ENCODE results near the gene C8G. TPM values are rescaled to one million over a fixed set of nuclear protein-coding genes. Genes with fewer than 3 reads are reported as not detected.

The C8G gene
- total and polyA plus RNA-seq, 3 experiments from 2014 or later = 0.96 TPM; not detected in 2

DNA sequence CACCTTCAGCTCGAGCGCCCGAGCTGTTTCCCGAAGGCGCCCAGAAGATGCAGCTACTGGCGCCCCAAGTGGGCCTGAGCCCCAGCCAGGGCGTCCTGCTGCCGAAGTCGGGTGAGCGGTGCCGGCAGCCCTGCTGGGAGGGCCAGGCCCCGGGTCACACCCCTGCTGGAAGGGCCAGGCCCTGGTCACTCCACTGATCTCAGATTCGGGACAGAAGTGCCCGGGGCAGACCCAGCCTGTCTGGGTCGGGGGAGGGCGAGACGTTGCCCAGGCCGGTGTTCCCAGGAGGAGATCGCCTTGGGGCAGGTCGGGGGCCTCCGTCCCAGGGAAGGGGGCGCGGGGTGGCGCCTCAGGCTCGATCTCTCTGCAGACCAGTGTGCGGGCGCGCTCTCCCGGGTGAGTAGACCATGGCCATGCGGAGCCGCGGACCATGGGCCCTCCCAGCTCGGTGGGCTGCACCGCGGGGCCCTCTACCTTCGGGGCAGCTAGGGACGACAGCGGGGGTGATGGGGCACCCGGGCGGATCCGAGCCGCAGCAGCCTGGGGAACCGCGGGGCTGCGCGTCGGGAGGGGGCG lies 40.1 kb downstream of the C8G start:
- Mint-ChIP-seq H3K27ac (peak overlapping the region in 1 of 8 donors; percentile 22), H3K27me3 (peaks cover 10 to 14% of the 10 kb centered on the region in 2 donors), H3K9me3 (no peaks in the 10 kb centered on the region), H3K36me3 (no peaks in the 10 kb centered on the region), H3K4me3 (peak overlapping the region in 4 of 7 donors; percentile 9 to 63 (median 44)), H3K4me1 (peaks cover 5 to 23% (median 5%) of the 10 kb centered on the region in 3 donors)
- Histone ChIP-seq H3K36me3 (ENCODE audit: insufficient read depth, low read length) (no peaks in the 10 kb centered on the region), H3K27ac (ENCODE audit: low read depth, low read length) (no peak overlapping the region), H3K27me3 (ENCODE audit: insufficient read depth, low read length, poor library complexity, severe bottlenecking) (no peaks in the 10 kb centered on the region), H3K9me3 (ENCODE audit: low read length) (no peaks in the 10 kb centered on the region), H3K4me1 (ENCODE audit: insufficient read depth, low read length) (no peaks in the 10 kb centered on the region), H3K4me3 (ENCODE audit: low read length) (no peak overlapping the region)
- DNase-seq = peak in 1 of 5 donors; percentile 29
- ChIA-PET CTCF (interaction anchor here (0.7 to 1.4 kb wide), 9 partner anchors 9 to 198 kb away, joined by 3 to 9 read pairs (median 3); partner anchors contain the start of genes C8G, CLIC3 and FBXW5), POLR2A (interaction anchor here (0.8 to 1.3 kb wide), 4 partner anchors 10 to 25 kb away, joined by 3 to 6 read pairs (median 4); no protein-coding TSS in a partner anchor)

DNA sequence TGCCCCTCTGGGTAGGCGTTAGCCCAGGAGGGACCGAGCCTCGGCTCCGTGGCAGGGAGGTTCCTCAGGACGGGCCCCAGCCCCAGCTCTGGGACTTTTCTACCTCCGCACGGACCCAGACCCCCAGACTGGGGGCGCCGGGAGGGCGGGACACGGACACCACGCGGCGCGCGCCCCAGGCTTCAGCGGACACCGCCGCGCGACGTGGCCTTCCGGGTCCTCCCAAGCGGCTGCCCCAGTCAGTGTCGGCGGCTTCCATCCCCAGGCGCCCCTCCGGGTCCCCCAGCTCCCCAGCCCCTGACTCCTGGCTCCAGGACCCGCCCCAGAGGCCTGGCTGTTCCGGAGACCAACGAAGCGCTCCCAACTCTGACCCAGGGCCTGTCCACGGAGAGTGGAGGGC lies 40.8 kb downstream of the C8G start:
- no peaks in the 10 kb centered on the region for H3K4me1 ChIP-seq (ENCODE audit: insufficient read depth, low read length)
- no peaks in the 10 kb centered on the region for H3K36me3 ChIP-seq (ENCODE audit: insufficient read depth, low read length)
- no peak overlapping the region for H3K4me3 ChIP-seq (ENCODE audit: low read length)
- H3K27ac ChIP-seq (ENCODE audit: low read depth, low read length) = no peak overlapping the region
- POLR2A ChIA-PET = interaction anchor here (0.8 to 1.2 kb wide), 2 partner anchors 10 to 11 kb away, joined by 3 read pairs; partner anchors contain the start of gene CLIC3
- H3K27me3 ChIP-seq (ENCODE audit: insufficient read depth, low read length, poor library complexity, severe bottlenecking) = no peaks in the 10 kb centered on the region
- no peak for DNase-seq
- peaks cover 7 to 14% of the 10 kb centered on the region in 2 donors for H3K27me3 Mint-ChIP-seq
- H3K4me3 Mint-ChIP-seq = peak overlapping the region in 3 of 7 donors; percentile 44 to 61 (median 51)
- H3K9me3 ChIP-seq (ENCODE audit: low read length) = no peaks in the 10 kb centered on the region
- H3K27ac Mint-ChIP-seq = peak overlapping the region in 1 of 8 donors; percentile 47
- CTCF ChIA-PET = interaction anchor here (0.7 to 1.8 kb wide), 6 partner anchors 10 to 199 kb away, joined by 3 to 6 read pairs (median 3); partner anchors contain the start of gene CLIC3
- H3K4me1 Mint-ChIP-seq = peaks cover 8 to 23% (median 8%) of the 10 kb centered on the region in 3 donors
- no peaks in the 10 kb centered on the region for H3K9me3 Mint-ChIP-seq
- H3K36me3 Mint-ChIP-seq = no peaks in the 10 kb centered on the region

GRCh38 chr9:136988872-136989271 lies 43.8 kb downstream of the C8G start:
- H3K4me3 Mint-ChIP-seq = peak overlapping the region in 1 of 7 donors; percentile 65
- H3K4me1 Mint-ChIP-seq = peaks cover 14 to 42% (median 15%) of the 10 kb centered on the region in 3 donors
- Histone ChIP-seq H3K36me3 (ENCODE audit: insufficient read depth, low read length) (no peaks in the 10 kb centered on the region), H3K27me3 (ENCODE audit: insufficient read depth, low read length, poor library complexity, severe bottlenecking) (no peaks in the 10 kb centered on the region), H3K9me3 (ENCODE audit: low read length) (no peaks in the 10 kb centered on the region), H3K4me1 (ENCODE audit: insufficient read depth, low read length) (peaks cover 10% of the 10 kb centered on the region), H3K27ac (ENCODE audit: low read depth, low read length) (no peak overlapping the region), H3K4me3 (ENCODE audit: low read length) (no peak overlapping the region)
- H3K36me3 Mint-ChIP-seq = peaks cover 0 to 10% (median 0%) of the 10 kb centered on the region in 3 donors
- H3K9me3 Mint-ChIP-seq = no peaks in the 10 kb centered on the region
- peak overlapping the region in 2 of 8 donors; percentile 45 to 52 for H3K27ac Mint-ChIP-seq
- H3K27me3 Mint-ChIP-seq = peaks cover 5 to 11% of the 10 kb centered on the region in 2 donors
- no peak for DNase-seq
- ChIA-PET POLR2A (interaction anchor here (0.7 to 2.5 kb wide), 2 partner anchors 14 to 252 kb away, joined by 4 to 6 read pairs; no protein-coding TSS in a partner anchor), CTCF (interaction anchor here (0.9 to 1.6 kb wide), 5 partner anchors 13 to 198 kb away, joined by 3 to 6 read pairs (median 3); partner anchors contain the start of gene TMEM141)

DNA sequence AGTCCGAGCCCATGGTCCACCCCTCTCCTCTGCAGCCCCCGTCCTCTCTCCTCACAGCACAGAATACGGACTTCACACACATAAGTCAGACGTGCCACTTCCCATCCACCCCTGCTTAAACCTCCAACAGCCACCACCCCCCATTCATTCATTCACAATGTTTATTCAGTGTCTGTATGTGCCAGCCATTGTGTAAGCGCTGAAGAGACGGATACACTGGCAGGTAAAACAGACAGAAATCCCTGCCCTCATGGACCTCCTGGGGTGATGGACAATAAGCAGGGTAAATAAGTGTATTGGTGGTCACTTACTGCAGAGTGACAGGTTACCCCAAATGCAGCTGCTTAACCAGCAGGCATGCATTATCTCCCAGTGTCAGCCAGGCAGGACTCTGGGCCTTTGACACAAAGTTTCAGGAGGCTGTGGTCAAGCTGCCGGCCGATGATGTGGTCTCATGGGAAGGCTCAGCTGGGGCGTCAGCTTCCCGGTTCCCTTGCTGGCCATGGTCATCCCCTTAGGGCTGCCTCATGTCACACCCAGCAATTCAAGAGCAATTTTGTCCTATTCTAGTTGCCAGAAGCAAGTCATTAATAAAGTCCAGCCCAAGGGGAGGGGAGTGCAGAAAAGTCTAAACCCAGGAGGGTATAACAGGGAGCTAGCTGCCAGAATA lies 45.3 kb downstream of the C8G start:
- H3K4me3 ChIP-seq (ENCODE audit: low read length) = no peak overlapping the region
- Mint-ChIP-seq H3K9me3 (no peaks in the 10 kb centered on the region), H3K36me3 (peaks cover 0 to 14% (median 0%) of the 10 kb centered on the region in 3 donors), H3K4me1 (peaks cover 14 to 40% (median 15%) of the 10 kb centered on the region in 3 donors), H3K27me3 (peaks cover 3 to 8% of the 10 kb centered on the region in 2 donors), H3K27ac (peak overlapping the region in 7 of 8 donors; percentile 4 to 98 (median 77)), H3K4me3 (peak overlapping the region in 6 of 7 donors; percentile 73 to 92 (median 78))
- no peaks in the 10 kb centered on the region for H3K36me3 ChIP-seq (ENCODE audit: insufficient read depth, low read length)
- no peak overlapping the region for H3K27ac ChIP-seq (ENCODE audit: low read depth, low read length)
- no peaks in the 10 kb centered on the region for H3K9me3 ChIP-seq (ENCODE audit: low read length)
- ChIA-PET CTCF (interaction anchor here (0.8 to 3.9 kb wide), 2 partner anchors 15 to 45 kb away, joined by 4 to 21 read pairs; no protein-coding TSS in a partner anchor), POLR2A (interaction anchor here (0.6 kb wide), 1 partner anchor 52 kb away, joined by 8 read pairs; no protein-coding TSS in a partner anchor)
- H3K27me3 ChIP-seq (ENCODE audit: insufficient read depth, low read length, poor library complexity, severe bottlenecking) = no peaks in the 10 kb centered on the region
- no peak for DNase-seq
- H3K4me1 ChIP-seq (ENCODE audit: insufficient read depth, low read length) = peaks cover 13% of the 10 kb centered on the region

GRCh38 chr9:136991993-136992818 lies 47.2 kb downstream of the C8G start, which contains the start of gene PAXX:
Gene PAXX (plus strand): TSS chr9:136992422. CDS start chr9:136992444, 22 bp downstream.
- CTCF ChIA-PET = interaction anchor here (0.8 to 6.7 kb wide), 12 partner anchors 10 to 245 kb away, joined by 3 to 72 read pairs (median 8); partner anchors contain the start of genes ABCA2, C8G, FBXW5 and FUT7
- Mint-ChIP-seq H3K4me3 (peak within 1 kb of the TSS; percentile 84 to 95 (median 87)), H3K27me3 (peaks cover 2 to 3% of the 10 kb centered on the region in 2 donors), H3K4me1 (peaks cover 19 to 50% (median 22%) of the 10 kb centered on the region in 3 donors), H3K27ac (peak within 1 kb of the TSS; percentile 92 to 98 (median 96)), H3K9me3 (no peaks in the 10 kb centered on the region), H3K36me3 (peaks cover 0 to 17% (median 0%) of the 10 kb centered on the region in 3 donors)
- POLR2A ChIA-PET = interaction anchor here (0.6 to 2.6 kb wide), 13 partner anchors 9 to 95 kb away, joined by 3 to 15 read pairs (median 5); partner anchors contain the start of genes C8G, FBXW5, FUT7 and MAN1B1
- H3K9me3 ChIP-seq (ENCODE audit: low read length) = no peaks in the 10 kb centered on the region
- no peaks in the 10 kb centered on the region for H3K36me3 ChIP-seq (ENCODE audit: insufficient read depth, low read length)
- H3K4me3 ChIP-seq (ENCODE audit: low read length) = peak within 1 kb of the TSS; percentile 65
- no peaks in the 10 kb centered on the region for H3K27me3 ChIP-seq (ENCODE audit: insufficient read depth, low read length, poor library complexity, severe bottlenecking)
- H3K27ac ChIP-seq (ENCODE audit: low read depth, low read length) = peak within 1 kb of the TSS; percentile 83
- H3K4me1 ChIP-seq (ENCODE audit: insufficient read depth, low read length) = peaks cover 28% of the 10 kb centered on the region
- DNase-seq = peak; percentile 91 to 95 (median 92)

DNA sequence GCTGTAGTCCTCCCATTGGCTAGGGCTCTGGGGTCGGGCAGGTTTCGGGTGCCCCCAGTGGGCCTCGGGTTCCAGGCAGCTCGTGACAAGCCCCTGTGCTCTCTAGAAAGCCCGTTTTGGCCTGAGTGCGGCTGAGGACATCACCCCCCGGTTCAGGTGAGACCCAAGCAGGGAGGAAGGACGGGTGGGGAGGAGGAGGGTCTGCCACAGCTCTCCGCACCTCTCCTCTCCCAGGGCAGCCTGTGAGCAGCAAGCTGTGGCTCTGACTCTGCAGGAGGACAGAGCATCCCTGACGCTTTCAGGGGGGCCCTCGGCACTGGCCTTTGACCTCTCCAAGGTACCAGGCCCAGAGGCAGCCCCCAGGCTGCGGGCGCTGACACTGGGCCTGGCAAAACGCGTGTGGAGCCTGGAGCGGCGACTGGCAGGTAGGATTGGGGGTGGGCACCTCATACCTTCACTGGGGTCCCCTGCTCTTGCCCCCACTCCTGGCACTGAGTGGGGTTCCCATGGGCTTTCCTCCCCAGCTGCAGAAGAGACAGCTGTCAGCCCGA lies 47.9 kb downstream of the C8G start:
- Histone ChIP-seq H3K4me3 (ENCODE audit: low read length) (peak overlapping the region; percentile 65), H3K9me3 (ENCODE audit: low read length) (no peaks in the 10 kb centered on the region), H3K27ac (ENCODE audit: low read depth, low read length) (peak overlapping the region; percentile 83), H3K27me3 (ENCODE audit: insufficient read depth, low read length, poor library complexity, severe bottlenecking) (no peaks in the 10 kb centered on the region), H3K36me3 (ENCODE audit: insufficient read depth, low read length) (no peaks in the 10 kb centered on the region), H3K4me1 (ENCODE audit: insufficient read depth, low read length) (peaks cover 35% of the 10 kb centered on the region)
- H3K9me3 Mint-ChIP-seq = no peaks in the 10 kb centered on the region
- peak overlapping the region; percentile 92 to 98 (median 96) for H3K27ac Mint-ChIP-seq
- H3K4me1 Mint-ChIP-seq = peaks cover 25 to 54% (median 29%) of the 10 kb centered on the region in 3 donors
- H3K27me3 Mint-ChIP-seq = peaks cover 0 to 1% of the 10 kb centered on the region in 2 donors
- ChIA-PET CTCF (interaction anchor here (0.8 to 6.7 kb wide), 12 partner anchors 9 to 148 kb away, joined by 3 to 72 read pairs (median 8); partner anchors contain the start of genes ABCA2, C8G, FBXW5 and FUT7), POLR2A (interaction anchor here (0.8 to 2.6 kb wide), 11 partner anchors 8 to 94 kb away, joined by 3 to 15 read pairs (median 7); partner anchors contain the start of genes C8G, FBXW5, FUT7 and MAN1B1)
- DNase-seq = no peak
- peak overlapping the region; percentile 84 to 95 (median 87) for H3K4me3 Mint-ChIP-seq
- H3K36me3 Mint-ChIP-seq = peaks cover 0 to 17% (median 0%) of the 10 kb centered on the region in 3 donors
